Liver (tissue), 9 donors: Measurements from ENCODE around the gene PCDH19. TPM values are rescaled to one million over a fixed set of nuclear protein-coding genes. Genes with fewer than 3 reads are reported as not detected.

ENCODE experiments used
- DNase-seq: peaks from one replicate; pipeline ENCODE4 v3.0.0-alpha.2; 2017; ENCODE audit warnings: low spot score
- H3K27ac ChIP-seq, 2 donors: one replicate each; pipeline ENCODE4 v1.7.0; 2013; ENCODE audit warnings: inconsistent platforms in 2 of 2, low read length in 2 of 2, control low read depth in 1 of 2, low read depth in 1 of 2, mild to moderate bottlenecking in 1 of 2
- H3K27me3 ChIP-seq, 4 donors: one replicate each; pipeline versions ENCODE4 v1.6.1 to v1.7.0; 2013; ENCODE audit warnings: low read length in 3 of 4, inconsistent platforms in 1 of 4, mild to moderate bottlenecking in 1 of 4, moderate library complexity in 1 of 4; ENCODE audit not compliant: control insufficient read depth in 4 of 4, insufficient read depth in 4 of 4
- H3K36me3 ChIP-seq, 4 donors: one replicate each; pipeline versions ENCODE4 v1.6.1 to v1.7.0; 2013; ENCODE audit warnings: low read length in 3 of 4, mild to moderate bottlenecking in 3 of 4, low read depth in 1 of 4, moderate library complexity in 1 of 4; ENCODE audit not compliant: control insufficient read depth in 4 of 4, insufficient read depth in 3 of 4
- H3K4me1 ChIP-seq, 4 donors: one replicate each; pipeline versions ENCODE4 v1.6.1 to v1.7.0; 2013; ENCODE audit warnings: low read length in 3 of 4, mild to moderate bottlenecking in 3 of 4, moderate library complexity in 1 of 4; ENCODE audit not compliant: control insufficient read depth in 4 of 4, insufficient read depth in 4 of 4
- H3K4me3 ChIP-seq, 3 donors: one replicate each; pipeline versions ENCODE4 v1.6.1 to v1.7.0; 2013; ENCODE audit warnings: low read length in 3 of 3, control low read depth in 1 of 3, low read depth in 1 of 3, mild to moderate bottlenecking in 1 of 3
- H3K9ac ChIP-seq, 2 donors: one replicate each; pipeline ENCODE4 v1.7.0; 2013; ENCODE audit warnings: low read length in 2 of 2, mild to moderate bottlenecking in 2 of 2, moderate library complexity in 2 of 2, control low read depth in 1 of 2, low read depth in 1 of 2
- H3K9me3 ChIP-seq, 4 donors: one replicate each; pipeline versions ENCODE4 v1.6.1 to v1.7.0; 2013; ENCODE audit warnings: low read length in 3 of 4; ENCODE audit not compliant: control insufficient read depth in 4 of 4
- FOXA2 ChIP-seq: IDR thresholded peaks from 2 replicates; pipeline ENCODE4 v1.6.1; 2016; ENCODE audit warnings: antibody characterized with exemption
- HNF4G ChIP-seq: IDR thresholded peaks from 2 replicates; pipeline ENCODE4 v1.6.1; 2016; ENCODE audit warnings: antibody characterized with exemption
- JUND ChIP-seq, 2 donors: IDR thresholded peaks; 2 replicates each; pipeline ENCODE4 v1.6.1; 2016; ENCODE audit warnings: antibody characterized with exemption in 2 of 2
- NR2F2 ChIP-seq: IDR thresholded peaks from 2 replicates; pipeline ENCODE4 v1.6.1; 2016; ENCODE audit warnings: antibody characterized with exemption
- RAD21 ChIP-seq, 2 donors: IDR thresholded peaks; 2 replicates each; pipeline ENCODE4 v1.6.1; 2016; ENCODE audit warnings: antibody characterized with exemption in 2 of 2, mild to moderate bottlenecking in 2 of 2
- SP1 ChIP-seq: IDR thresholded peaks from 2 replicates; pipeline ENCODE4 v1.6.1; 2018; ENCODE audit warnings: antibody characterized with exemption, mild to moderate bottlenecking
- TAF1 ChIP-seq: conservative IDR thresholded peaks from 2 replicates; pipeline ENCODE4 v1.6.1; 2016; ENCODE audit warnings: antibody characterized with exemption, mild to moderate bottlenecking
- WGBS: extraction: QIAGEN DNeasy Blood & Tissue Kit; methylation state at CpG from one replicate; pipeline ENCODE4 v1.1.7; 2013; 5-methylcytosine and 5-hydroxymethylcytosine counted together
- polyA plus RNA-seq, 2 donors: library from polyadenylated mRNA; stranded (reverse) in 1 of 2; unstranded in 1 of 2; fragments of 200-250 nt in 1 of 2; fragments of >200 nt in 1 of 2; fragmentation: Nextera tagmentation in 1 of 2; extraction: Ambion mirVana in 1 of 2; gene quantifications; one replicate each; pipeline versions ENCODE4 v1.2.1 to v1.2.3, GENCODE V29; 2013 to 2015
- total RNA-seq, 2 donors: library from RNA; depleted of rRNA; stranded (reverse); fragments of >200 nt; gene quantifications; one replicate each; pipeline ENCODE4 v1.2.3, GENCODE V29; 2014
- TF ChIP-seq, protein P1 (sequence below): IDR thresholded peaks from 2 replicates; pipeline ENCODE4 v1.6.1; 2016; ENCODE audit warnings: antibody characterized with exemption
- TF ChIP-seq, protein P2 (sequence below): IDR thresholded peaks from 2 replicates; pipeline ENCODE4 v1.6.1; 2016; ENCODE audit warnings: antibody characterized with exemption
- TF ChIP-seq, protein P3 (sequence below): fragments of 150-350 bp; IDR thresholded peaks from 2 replicates; pipeline ENCODE4 v1.5.1; 2017; ENCODE audit warnings: improper control_type of control experiment, low read depth, low read length; ENCODE audit not compliant: missing input control
- donor health status: healthy.
- donor health status: healthy.
- donor health status: healthy.
- donor health status: healthy.
- donor health status: healthy.

The PCDH19 gene
- total and polyA plus RNA-seq, 4 donors = 0.03 to 0.44 (median 0.17) TPM; not detected in 1

DNA sequence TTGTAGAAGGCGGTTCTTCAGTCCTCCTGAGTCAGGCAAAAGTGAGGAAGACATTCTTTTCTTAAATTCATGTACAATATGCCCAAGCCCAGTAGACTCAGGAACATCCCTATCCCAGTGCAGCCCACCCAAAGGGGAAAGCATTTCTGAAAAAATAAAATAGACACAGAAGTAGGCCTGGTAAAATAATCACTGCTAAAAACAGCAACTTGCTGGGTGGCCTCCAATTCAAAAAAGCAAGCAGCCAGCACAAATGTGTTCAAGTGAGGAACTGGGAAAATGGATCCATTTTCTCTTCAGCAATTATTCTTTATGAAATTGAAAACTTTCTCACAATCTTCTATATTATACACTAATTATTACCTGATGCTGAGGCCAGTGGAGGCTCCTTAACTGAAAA, 165.4 kb downstream of the PCDH19 start:
- no peak for DNase-seq

More for the DNA sequence above, 165.4 kb downstream of the PCDH19 start:
- H3K36me3 ChIP-seq = no peaks in the 10 kb centered on the region
- WGBS = 88% methylated on average over 1 of the region's 1 CpG
- H3K27me3 ChIP-seq = peaks cover 0 to 5% (median 0%) of the 10 kb centered on the region in 4 donors
- H3K9me3 ChIP-seq = no peaks in the 10 kb centered on the region
- no peak overlapping the region for H3K27ac ChIP-seq
- H3K4me1 ChIP-seq = no peaks in the 10 kb centered on the region
- TF ChIP-seq JUND (IDR thresholded peaks at IDR 0.05) (no peak), SP1 (no peak), FOXA2 (no peak), HNF4G (no peak), NR2F2 (no peak), RAD21 (IDR thresholded peaks at IDR 0.05) (no peak), TAF1 (no peak)
- TF ChIP-seq, protein P1, sequence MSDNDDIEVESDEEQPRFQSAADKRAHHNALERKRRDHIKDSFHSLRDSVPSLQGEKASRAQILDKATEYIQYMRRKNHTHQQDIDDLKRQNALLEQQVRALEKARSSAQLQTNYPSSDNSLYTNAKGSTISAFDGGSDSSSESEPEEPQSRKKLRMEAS = no peak
- TF ChIP-seq, protein P2, sequence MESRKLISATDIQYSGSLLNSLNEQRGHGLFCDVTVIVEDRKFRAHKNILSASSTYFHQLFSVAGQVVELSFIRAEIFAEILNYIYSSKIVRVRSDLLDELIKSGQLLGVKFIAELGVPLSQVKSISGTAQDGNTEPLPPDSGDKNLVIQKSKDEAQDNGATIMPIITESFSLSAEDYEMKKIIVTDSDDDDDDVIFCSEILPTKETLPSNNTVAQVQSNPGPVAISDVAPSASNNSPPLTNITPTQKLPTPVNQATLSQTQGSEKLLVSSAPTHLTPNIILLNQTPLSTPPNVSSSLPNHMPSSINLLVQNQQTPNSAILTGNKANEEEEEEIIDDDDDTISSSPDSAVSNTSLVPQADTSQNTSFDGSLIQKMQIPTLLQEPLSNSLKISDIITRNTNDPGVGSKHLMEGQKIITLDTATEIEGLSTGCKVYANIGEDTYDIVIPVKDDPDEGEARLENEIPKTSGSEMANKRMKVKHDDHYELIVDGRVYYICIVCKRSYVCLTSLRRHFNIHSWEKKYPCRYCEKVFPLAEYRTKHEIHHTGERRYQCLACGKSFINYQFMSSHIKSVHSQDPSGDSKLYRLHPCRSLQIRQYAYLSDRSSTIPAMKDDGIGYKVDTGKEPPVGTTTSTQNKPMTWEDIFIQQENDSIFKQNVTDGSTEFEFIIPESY = no peak
- TF ChIP-seq, protein P3, sequence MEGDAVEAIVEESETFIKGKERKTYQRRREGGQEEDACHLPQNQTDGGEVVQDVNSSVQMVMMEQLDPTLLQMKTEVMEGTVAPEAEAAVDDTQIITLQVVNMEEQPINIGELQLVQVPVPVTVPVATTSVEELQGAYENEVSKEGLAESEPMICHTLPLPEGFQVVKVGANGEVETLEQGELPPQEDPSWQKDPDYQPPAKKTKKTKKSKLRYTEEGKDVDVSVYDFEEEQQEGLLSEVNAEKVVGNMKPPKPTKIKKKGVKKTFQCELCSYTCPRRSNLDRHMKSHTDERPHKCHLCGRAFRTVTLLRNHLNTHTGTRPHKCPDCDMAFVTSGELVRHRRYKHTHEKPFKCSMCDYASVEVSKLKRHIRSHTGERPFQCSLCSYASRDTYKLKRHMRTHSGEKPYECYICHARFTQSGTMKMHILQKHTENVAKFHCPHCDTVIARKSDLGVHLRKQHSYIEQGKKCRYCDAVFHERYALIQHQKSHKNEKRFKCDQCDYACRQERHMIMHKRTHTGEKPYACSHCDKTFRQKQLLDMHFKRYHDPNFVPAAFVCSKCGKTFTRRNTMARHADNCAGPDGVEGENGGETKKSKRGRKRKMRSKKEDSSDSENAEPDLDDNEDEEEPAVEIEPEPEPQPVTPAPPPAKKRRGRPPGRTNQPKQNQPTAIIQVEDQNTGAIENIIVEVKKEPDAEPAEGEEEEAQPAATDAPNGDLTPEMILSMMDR = no peak
- no peak overlapping the region for H3K4me3 ChIP-seq
- no peak overlapping the region for H3K9ac ChIP-seq

Other genes with a start within 250 kb of the PCDH19 start
- not detected for gene TNMD, start 174.7 kb upstream of the PCDH19 start, total RNA-seq
- not detected for gene TNMD, start 174.7 kb upstream of the PCDH19 start, polyA plus RNA-seq
- gene TSPAN6, start 226.5 kb upstream of the PCDH19 start, total RNA-seq = 10 to 100 TPM; 44.2 to 65.0 TPM
- 10 to 100 TPM; 42.6 to 97.6 TPM for gene TSPAN6, start 226.5 kb upstream of the PCDH19 start, polyA plus RNA-seq
- 1 to 10 TPM in 1 of 2 donors, under 1 TPM in 1; 0.47 to 7.8 TPM for gene SRPX2, start 233.9 kb upstream of the PCDH19 start, total RNA-seq
- 1 to 10 TPM; 2.7 to 6.8 TPM for gene SRPX2, start 233.9 kb upstream of the PCDH19 start, polyA plus RNA-seq